ENCODE measurements around the gene CNTN1. TPM values are rescaled to one million over a fixed set of nuclear protein-coding genes. Genes with fewer than 3 reads are reported as not detected.

Gene CNTN1
- total RNA-seq, 1 experiment from 2014 or later: 3.0 TPM

DNA sequence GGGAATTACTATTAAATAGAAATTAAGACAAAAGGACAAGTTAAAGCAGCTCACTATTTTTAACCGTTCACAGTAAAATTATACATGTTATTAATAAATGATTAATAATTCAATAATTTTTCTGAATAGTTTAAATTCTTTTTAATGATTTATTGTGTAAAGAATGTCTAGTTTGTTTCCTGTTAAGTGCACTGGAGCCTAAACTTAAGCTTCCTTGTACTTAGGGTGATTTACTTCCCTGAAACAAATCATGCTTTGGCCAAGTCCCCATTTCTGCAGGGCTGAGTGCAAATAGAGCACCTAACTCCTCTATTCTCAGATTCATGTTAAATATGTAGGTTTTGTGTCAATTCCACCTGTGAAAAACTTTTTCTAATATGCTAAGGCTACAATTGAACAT, 307.0 kb downstream of the CNTN1 start:
- ChIA-PET CTCF (no interaction called here), RAD21 (ENCODE audit: low non-redundant PET in 1 of 2, low total read pairs in 2 of 2, uncharacterized antibody in 2 of 2, unreplicated experiment in 2 of 2) (no interaction called here), POLR2A (no interaction called here)
- DNase-seq (ENCODE audit: low read depth, low spot score) (no peak), ATAC-seq (no peak)
- Histone ChIP-seq H3K9me3 (ENCODE audit: control insufficient read depth in 1 of 2, insufficient read depth in 1 of 2, low read depth in 1 of 2, low read length in 2 of 2) (no peaks in the 10 kb centered on the region), H3K9me2 (ENCODE audit: insufficient read depth) (no peaks in the 10 kb centered on the region), H4K20me1 (ENCODE audit: insufficient read depth) (no peaks in the 10 kb centered on the region), H3K27ac (ENCODE audit: low read depth, low read length) (no peak overlapping the region), H3K27me3 (ENCODE audit: insufficient read depth, low read length) (no peaks in the 10 kb centered on the region), H3K4me2 (ENCODE audit: low read length) (no peak overlapping the region), H3K4me3 (replicated peaks in 1 of 2; ENCODE audit: low read depth in 1 of 2, low read length in 2 of 2) (no peak overlapping the region), H3K9ac (ENCODE audit: low read length) (no peak overlapping the region), H3K4me1 (ENCODE audit: control insufficient read depth in 1 of 2, insufficient read depth in 2 of 2, low read length in 2 of 2) (no peaks in the 10 kb centered on the region), H3K79me2 (ENCODE audit: insufficient read depth, low read length) (no peaks in the 10 kb centered on the region), H2AFZ (ENCODE audit: low read depth, low read length, poor library complexity, severe bottlenecking) (no peak overlapping the region), H3K36me3 (ENCODE audit: control insufficient read depth in 1 of 2, insufficient read depth in 2 of 2, low read length in 2 of 2) (no peaks in the 10 kb centered on the region)
- intact Hi-C loops (cut with micrococcal nuclease): no loop called here
- BruUV-seq (replicated peaks): no TSS peak
- TF ChIP-seq SRF (IDR thresholded peaks at IDR 0.05; ENCODE audit: low read depth) (no peak), TCF7L2 (IDR thresholded peaks at IDR 0.05; ENCODE audit: borderline replicate concordance, extremely low read depth, insufficient read depth, insufficient read length) (no peak), CBX3 (IDR thresholded peaks at IDR 0.05; ENCODE audit: low read depth) (no peak), EGR1 (IDR thresholded peaks at IDR 0.05; ENCODE audit: low read depth) (no peak), RAD21 (IDR thresholded peaks at IDR 0.05; ENCODE audit: low read depth) (no peak), CEBPB (IDR thresholded peaks at IDR 0.05; ENCODE audit: low read depth) (no peak), JUND (IDR thresholded peaks at IDR 0.05) (no peak), ELF1 (IDR thresholded peaks at IDR 0.05; ENCODE audit: borderline replicate concordance, low read depth) (no peak), ZFX (IDR thresholded peaks at IDR 0.05) (no peak), FOSL1 (IDR thresholded peaks at IDR 0.05; ENCODE audit: low read depth) (no peak), SIN3A (IDR thresholded peaks at IDR 0.05; ENCODE audit: low read depth) (no peak), ZNF274 (IDR thresholded peaks at IDR 0.05; ENCODE audit: low read depth, low read length) (no peak), POLR2A (IDR thresholded peaks at IDR 0.05; ENCODE audit: borderline replicate concordance, extremely low read depth, insufficient read depth, insufficient read length) (no peak)
- TF ChIP-seq, protein P1, sequence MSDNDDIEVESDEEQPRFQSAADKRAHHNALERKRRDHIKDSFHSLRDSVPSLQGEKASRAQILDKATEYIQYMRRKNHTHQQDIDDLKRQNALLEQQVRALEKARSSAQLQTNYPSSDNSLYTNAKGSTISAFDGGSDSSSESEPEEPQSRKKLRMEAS (IDR thresholded peaks at IDR 0.05): no peak
- TF ChIP-seq, protein P2, sequence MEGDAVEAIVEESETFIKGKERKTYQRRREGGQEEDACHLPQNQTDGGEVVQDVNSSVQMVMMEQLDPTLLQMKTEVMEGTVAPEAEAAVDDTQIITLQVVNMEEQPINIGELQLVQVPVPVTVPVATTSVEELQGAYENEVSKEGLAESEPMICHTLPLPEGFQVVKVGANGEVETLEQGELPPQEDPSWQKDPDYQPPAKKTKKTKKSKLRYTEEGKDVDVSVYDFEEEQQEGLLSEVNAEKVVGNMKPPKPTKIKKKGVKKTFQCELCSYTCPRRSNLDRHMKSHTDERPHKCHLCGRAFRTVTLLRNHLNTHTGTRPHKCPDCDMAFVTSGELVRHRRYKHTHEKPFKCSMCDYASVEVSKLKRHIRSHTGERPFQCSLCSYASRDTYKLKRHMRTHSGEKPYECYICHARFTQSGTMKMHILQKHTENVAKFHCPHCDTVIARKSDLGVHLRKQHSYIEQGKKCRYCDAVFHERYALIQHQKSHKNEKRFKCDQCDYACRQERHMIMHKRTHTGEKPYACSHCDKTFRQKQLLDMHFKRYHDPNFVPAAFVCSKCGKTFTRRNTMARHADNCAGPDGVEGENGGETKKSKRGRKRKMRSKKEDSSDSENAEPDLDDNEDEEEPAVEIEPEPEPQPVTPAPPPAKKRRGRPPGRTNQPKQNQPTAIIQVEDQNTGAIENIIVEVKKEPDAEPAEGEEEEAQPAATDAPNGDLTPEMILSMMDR (IDR thresholded peaks at IDR 0.05 in 2 of 3, conservative IDR thresholded peaks at IDR 0.05 in 1 of 3; ENCODE audit: borderline replicate concordance in 1 of 3, insufficient read depth in 1 of 3, low read depth in 2 of 3, low read length in 2 of 3): no peak

All from HCT116 (cell line).